ENCODE measurements around the gene HIVEP2.
A peak's percentile ranks its signal among the peaks of the same experiment; 100 is the strongest.

HIVEP2 gene

GRCh38 chr6:142946181-142946923 is 1.4 kb upstream of the HIVEP2 start:
- peak; percentile 95 for DNase-seq (ENCODE audit: low spot score)

GRCh38 chr6:142945446-142946180 is 637 bp upstream of the HIVEP2 start:
- DNase-seq (ENCODE audit: low spot score): peak; percentile 48

- DNase-seq (ENCODE audit: low spot score): peak; percentile 82
Observed at GRCh38 chr6:142944124-142945048, 590 bp downstream of the HIVEP2 start.

- DNase-seq (ENCODE audit: low spot score): no peak
Observed at GRCh38 chr6:142943711-142944123, 1.3 kb downstream of the HIVEP2 start.

GRCh38 chr6:142942805-142943227 is 2.2 kb downstream of the HIVEP2 start:
- DNase-seq (ENCODE audit: low spot score): peak; percentile 13

- DNase-seq (ENCODE audit: low spot score): no peak
Observed at GRCh38 chr6:142942238-142942637, 2.7 kb downstream of the HIVEP2 start.

GRCh38 chr6:142941018-142941417 is 4.0 kb downstream of the HIVEP2 start:
- no peak for DNase-seq (ENCODE audit: low spot score)

GRCh38 chr6:142940487-142940886 is 4.5 kb downstream of the HIVEP2 start:
- DNase-seq (ENCODE audit: low spot score): no peak

GRCh38 chr6:142938510-142938909 is 6.5 kb downstream of the HIVEP2 start:
- DNase-seq (ENCODE audit: low spot score): no peak

- no peak for DNase-seq (ENCODE audit: low spot score)
Observed at GRCh38 chr6:142937986-142938385, 7.0 kb downstream of the HIVEP2 start.

GRCh38 chr6:142935553-142936517 is 9.1 kb downstream of the HIVEP2 start:
- DNase-seq (ENCODE audit: low spot score): no peak

- no peak for DNase-seq (ENCODE audit: low spot score)
Observed at GRCh38 chr6:142934599-142934998, 10.4 kb downstream of the HIVEP2 start.

- DNase-seq (ENCODE audit: low spot score): no peak
Observed at GRCh38 chr6:142934106-142934505, 10.9 kb downstream of the HIVEP2 start.

- no peak for DNase-seq (ENCODE audit: low spot score)
Observed at GRCh38 chr6:142933701-142934100, 11.3 kb downstream of the HIVEP2 start.

- DNase-seq (ENCODE audit: low spot score): no peak
Observed at GRCh38 chr6:142932889-142933288, 12.1 kb downstream of the HIVEP2 start.

- peak; percentile 13 for DNase-seq (ENCODE audit: low spot score)
Observed at GRCh38 chr6:142929751-142930358, 15.1 kb downstream of the HIVEP2 start.

- no peak for DNase-seq (ENCODE audit: low spot score)
Observed at GRCh38 chr6:142927904-142928303, 17.1 kb downstream of the HIVEP2 start.

GRCh38 chr6:142927271-142927580 is 17.8 kb downstream of the HIVEP2 start:
- DNase-seq (ENCODE audit: low spot score): no peak

GRCh38 chr6:142926494-142927270 is 18.3 kb downstream of the HIVEP2 start:
- DNase-seq (ENCODE audit: low spot score): peak; percentile 89

GRCh38 chr6:142926177-142926493 is 18.8 kb downstream of the HIVEP2 start:
- no peak for DNase-seq (ENCODE audit: low spot score)

All from AG20443 (cell line).